ENCODE data around the gene YY1AP1. TPM values are rescaled to one million over a fixed set of nuclear protein-coding genes. Genes with fewer than 3 reads are reported as not detected.
"Not testable (repeated sequence)": the region's sequence is repeated elsewhere in the genome, so short reads cannot be mapped to it uniquely, and the experiment has no call there.

The YY1AP1 gene
- total and polyA plus RNA-seq, 10 donors = 21.9 to 145 (median 81.7) TPM

- WGBS, 5 donors = 93 to 99% (median 96%) methylated on average over 3 to 4 of the region's 4 CpGs
- no peaks in the 10 kb centered on the region for H3K9me3 ChIP-seq
- H3K27ac ChIP-seq = no peak overlapping the region
- intact Hi-C loops (cut with DNase I; ENCODE audit: low total_unique reads) = no loop called here
- H3K4me3 ChIP-seq = no peak overlapping the region
- peaks cover 0 to 92% (median 17%) of the 10 kb centered on the region in 6 donors for H3K36me3 ChIP-seq
- H3K27me3 ChIP-seq (replicated peaks in 1 of 7) = no peaks in the 10 kb centered on the region
- TF ChIP-seq, protein P1, sequence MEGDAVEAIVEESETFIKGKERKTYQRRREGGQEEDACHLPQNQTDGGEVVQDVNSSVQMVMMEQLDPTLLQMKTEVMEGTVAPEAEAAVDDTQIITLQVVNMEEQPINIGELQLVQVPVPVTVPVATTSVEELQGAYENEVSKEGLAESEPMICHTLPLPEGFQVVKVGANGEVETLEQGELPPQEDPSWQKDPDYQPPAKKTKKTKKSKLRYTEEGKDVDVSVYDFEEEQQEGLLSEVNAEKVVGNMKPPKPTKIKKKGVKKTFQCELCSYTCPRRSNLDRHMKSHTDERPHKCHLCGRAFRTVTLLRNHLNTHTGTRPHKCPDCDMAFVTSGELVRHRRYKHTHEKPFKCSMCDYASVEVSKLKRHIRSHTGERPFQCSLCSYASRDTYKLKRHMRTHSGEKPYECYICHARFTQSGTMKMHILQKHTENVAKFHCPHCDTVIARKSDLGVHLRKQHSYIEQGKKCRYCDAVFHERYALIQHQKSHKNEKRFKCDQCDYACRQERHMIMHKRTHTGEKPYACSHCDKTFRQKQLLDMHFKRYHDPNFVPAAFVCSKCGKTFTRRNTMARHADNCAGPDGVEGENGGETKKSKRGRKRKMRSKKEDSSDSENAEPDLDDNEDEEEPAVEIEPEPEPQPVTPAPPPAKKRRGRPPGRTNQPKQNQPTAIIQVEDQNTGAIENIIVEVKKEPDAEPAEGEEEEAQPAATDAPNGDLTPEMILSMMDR (IDR thresholded peaks at IDR 0.05 in 8 of 11, conservative IDR thresholded peaks at IDR 0.05 in 3 of 11) = no peak
- TF ChIP-seq POLR2A (IDR thresholded peaks at IDR 0.05) = no peak
- TF ChIP-seq POLR2AphosphoS5 (IDR thresholded peaks at IDR 0.05) = no peak
- H3K4me1 ChIP-seq = peaks cover 0 to 11% (median 0%) of the 10 kb centered on the region in 6 donors
- DNase-seq = no peak
Observed at GRCh38 chr1:155719703-155720102, 31.1 kb upstream of the YY1AP1 start.

GRCh38 chr1:155718524-155719115 lies 30.0 kb upstream of the YY1AP1 start:
- WGBS, 5 donors = 96 to 97% (median 96%) methylated on average over 6 of the region's 6 CpGs
- DNase-seq; H3K4me3 ChIP-seq; H3K27ac ChIP-seq; H3K9me3 ChIP-seq; intact Hi-C loops (cut with DNase I; ENCODE audit: low total_unique reads); H3K27me3 ChIP-seq (replicated peaks in 1 of 7): not testable (repeated sequence)
- H3K36me3 ChIP-seq = peaks cover 0 to 84% (median 16%) of the 10 kb centered on the region in 6 donors
- peaks cover 0 to 11% (median 0%) of the 10 kb centered on the region in 6 donors for H3K4me1 ChIP-seq

DNA sequence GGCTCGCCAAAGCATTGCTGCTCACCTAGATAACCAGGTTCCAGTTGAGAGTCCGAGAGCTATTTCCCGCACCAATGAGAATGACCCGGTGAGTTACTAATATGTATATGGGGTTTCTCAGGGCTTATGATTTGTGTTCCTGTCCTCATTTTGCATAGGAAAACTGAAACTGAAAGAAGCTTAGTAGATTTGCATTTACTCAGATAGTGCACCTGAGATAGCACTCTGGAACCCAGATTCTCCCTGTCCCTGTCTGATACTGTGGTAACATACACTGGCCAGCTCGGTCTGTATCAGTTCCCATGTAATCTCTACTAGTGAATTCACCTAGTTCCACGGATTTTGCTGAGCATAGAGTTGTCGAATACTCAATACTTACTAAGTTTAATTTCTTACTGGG lies 28.5 kb upstream of the YY1AP1 start:
- Histone ChIP-seq H3K4me1 (peaks cover 0 to 11% (median 0%) of the 10 kb centered on the region in 6 donors), H3K9me3 (no peaks in the 10 kb centered on the region), H3K36me3 (peaks cover 0 to 82% (median 15%) of the 10 kb centered on the region in 6 donors), H3K27ac (peak overlapping the region in 4 of 8 donors; percentile 5 to 49 (median 30)), H3K27me3 (replicated peaks in 1 of 7) (no peaks in the 10 kb centered on the region), H3K4me3 (no peak overlapping the region)
- intact Hi-C loops (cut with DNase I; ENCODE audit: low total_unique reads) = no loop called here
- WGBS, 5 donors = 78 to 90% (median 84%) methylated on average over 7 of the region's 7 CpGs
- TF ChIP-seq POLR2A (IDR thresholded peaks at IDR 0.05) (no peak), POLR2AphosphoS5 (IDR thresholded peaks at IDR 0.05) (no peak)
- TF ChIP-seq, protein P1 (IDR thresholded peaks at IDR 0.05 in 8 of 11, conservative IDR thresholded peaks at IDR 0.05 in 3 of 11) = no peak
- DNase-seq = no peak

DNA sequence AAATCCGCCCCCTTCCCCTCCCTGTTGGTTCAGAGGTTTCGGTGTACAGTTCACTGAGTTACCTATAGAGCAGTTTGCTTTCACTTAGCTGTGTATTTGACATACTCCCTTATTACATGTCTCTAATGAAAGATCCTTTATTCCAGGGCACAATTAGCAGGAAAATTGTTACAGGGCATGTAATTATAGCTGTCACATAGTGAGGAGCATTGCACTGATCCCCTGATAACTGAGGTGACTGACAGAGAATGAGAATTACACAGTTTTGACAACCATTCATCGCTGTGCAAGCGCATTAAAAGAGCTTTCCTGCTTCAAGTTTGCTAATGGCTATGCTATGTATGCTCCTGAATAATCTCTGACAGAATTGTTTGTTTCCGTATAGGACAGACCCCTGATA lies 27.2 kb upstream of the YY1AP1 start:
- TF ChIP-seq POLR2AphosphoS5 (IDR thresholded peaks at IDR 0.05) (no peak), POLR2A (IDR thresholded peaks at IDR 0.05) (no peak)
- TF ChIP-seq, protein P1 (IDR thresholded peaks at IDR 0.05 in 8 of 11, conservative IDR thresholded peaks at IDR 0.05 in 3 of 11) = no peak
- Histone ChIP-seq H3K36me3 (peaks cover 0 to 80% (median 11%) of the 10 kb centered on the region in 6 donors), H3K4me3 (no peak overlapping the region), H3K9me3 (no peaks in the 10 kb centered on the region), H3K4me1 (peaks cover 0 to 11% (median 0%) of the 10 kb centered on the region in 6 donors), H3K27me3 (replicated peaks in 1 of 7) (no peaks in the 10 kb centered on the region), H3K27ac (peak overlapping the region in 1 of 8 donors; percentile 0)
- no peak for DNase-seq
- WGBS, 5 donors = 95 to 99% (median 98%) methylated on average over 5 of the region's 5 CpGs
- intact Hi-C loops (cut with DNase I; ENCODE audit: low total_unique reads) = no loop called here

DNA sequence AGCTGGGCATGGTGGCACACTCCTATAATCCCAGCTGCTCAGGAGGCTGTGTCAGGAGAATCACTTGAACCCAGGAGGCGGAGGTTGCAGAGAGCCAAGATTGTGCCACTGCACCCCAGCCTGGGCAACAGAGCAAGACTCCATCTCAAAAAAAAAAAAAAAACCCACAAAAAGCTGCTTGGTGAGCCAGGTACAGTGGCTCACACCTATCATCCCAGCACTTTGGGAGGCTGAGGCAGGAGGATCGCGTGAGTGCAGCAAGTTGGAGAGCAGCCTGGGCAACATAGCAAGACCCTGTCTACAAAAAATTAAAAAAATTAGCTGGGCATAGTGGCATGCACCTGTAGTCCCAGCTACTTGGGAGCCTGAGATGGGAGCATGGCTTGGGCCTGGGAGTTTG lies 26.5 kb upstream of the YY1AP1 start:
- H3K27me3 ChIP-seq (replicated peaks in 1 of 7); H3K27ac ChIP-seq; intact Hi-C loops (cut with DNase I; ENCODE audit: low total_unique reads); H3K9me3 ChIP-seq; DNase-seq; H3K4me3 ChIP-seq: not testable (repeated sequence)
- Histone ChIP-seq H3K4me1 (peaks cover 0 to 11% (median 0%) of the 10 kb centered on the region in 6 donors), H3K36me3 (peaks cover 0 to 80% (median 13%) of the 10 kb centered on the region in 6 donors)
- WGBS, 5 donors = 96 to 100% (median 98%) methylated on average over 3 of the region's 3 CpGs

All from spleen (tissue), 11 donors.